NCI-H345 treated with DMSO at 0.1 percent for 48 hours (cell line): ENCODE measurements around the gene RGS14.
A peak's percentile ranks its signal among the peaks of the same experiment; 100 is the strongest.

Experiments
- DNase-seq: peaks from one replicate; lab custom pipeline; 2025; ENCODE audit not compliant: unreplicated experiment; lab: John Stamatoyannopoulos, UW

Gene RGS14, protein sequence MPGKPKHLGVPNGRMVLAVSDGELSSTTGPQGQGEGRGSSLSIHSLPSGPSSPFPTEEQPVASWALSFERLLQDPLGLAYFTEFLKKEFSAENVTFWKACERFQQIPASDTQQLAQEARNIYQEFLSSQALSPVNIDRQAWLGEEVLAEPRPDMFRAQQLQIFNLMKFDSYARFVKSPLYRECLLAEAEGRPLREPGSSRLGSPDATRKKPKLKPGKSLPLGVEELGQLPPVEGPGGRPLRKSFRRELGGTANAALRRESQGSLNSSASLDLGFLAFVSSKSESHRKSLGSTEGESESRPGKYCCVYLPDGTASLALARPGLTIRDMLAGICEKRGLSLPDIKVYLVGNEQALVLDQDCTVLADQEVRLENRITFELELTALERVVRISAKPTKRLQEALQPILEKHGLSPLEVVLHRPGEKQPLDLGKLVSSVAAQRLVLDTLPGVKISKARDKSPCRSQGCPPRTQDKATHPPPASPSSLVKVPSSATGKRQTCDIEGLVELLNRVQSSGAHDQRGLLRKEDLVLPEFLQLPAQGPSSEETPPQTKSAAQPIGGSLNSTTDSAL

DNA sequence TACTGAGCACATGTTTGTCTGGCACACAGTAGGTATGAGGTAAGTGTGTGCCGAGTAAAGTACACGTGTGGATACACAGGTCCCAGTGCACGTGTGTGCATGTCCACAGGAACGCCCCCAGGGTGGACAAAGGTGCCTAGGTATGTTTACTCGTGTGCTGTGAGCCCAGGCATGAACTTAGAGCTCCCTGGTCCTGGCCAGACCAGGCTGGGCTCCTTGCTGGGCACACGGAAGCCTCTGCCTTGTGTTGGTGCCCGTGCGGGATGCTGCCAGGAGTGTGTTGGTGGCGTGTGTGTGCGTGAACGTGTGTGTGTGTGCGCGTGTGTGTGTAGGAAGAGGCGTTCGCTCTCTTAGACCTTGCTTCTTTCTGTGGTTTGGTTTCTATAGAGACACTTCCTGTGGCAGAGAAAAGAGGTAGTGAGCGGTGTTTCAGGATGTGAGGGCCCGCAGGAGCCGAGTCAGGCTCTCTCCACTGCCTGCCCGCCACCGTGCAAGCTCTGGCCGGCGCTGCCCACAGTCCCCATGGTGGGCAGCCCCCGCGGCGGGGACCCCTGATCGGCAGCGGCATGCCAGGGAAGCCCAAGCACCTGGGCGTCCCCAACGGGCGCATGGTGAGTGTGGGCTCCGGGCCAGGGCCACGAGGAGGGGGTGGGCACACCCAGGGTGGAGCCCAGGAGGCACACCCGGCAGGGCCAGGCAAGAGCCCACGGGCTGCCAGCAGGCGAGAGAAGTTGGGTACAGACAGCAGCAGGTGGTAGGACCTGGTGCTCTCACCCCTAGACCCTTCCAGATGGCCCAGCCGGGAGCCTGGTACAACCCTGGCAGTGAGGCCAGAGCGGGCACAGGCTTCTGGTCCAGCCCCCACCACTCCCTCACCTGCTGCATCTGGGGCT, at the start of gene RGS14:
Gene RGS14 (plus strand): TSS at position 466 of the 893 bp plus-strand sequence. CDS start 101 bp downstream, at position 567.
- DNase-seq, result peak; percentile 16

DNA sequence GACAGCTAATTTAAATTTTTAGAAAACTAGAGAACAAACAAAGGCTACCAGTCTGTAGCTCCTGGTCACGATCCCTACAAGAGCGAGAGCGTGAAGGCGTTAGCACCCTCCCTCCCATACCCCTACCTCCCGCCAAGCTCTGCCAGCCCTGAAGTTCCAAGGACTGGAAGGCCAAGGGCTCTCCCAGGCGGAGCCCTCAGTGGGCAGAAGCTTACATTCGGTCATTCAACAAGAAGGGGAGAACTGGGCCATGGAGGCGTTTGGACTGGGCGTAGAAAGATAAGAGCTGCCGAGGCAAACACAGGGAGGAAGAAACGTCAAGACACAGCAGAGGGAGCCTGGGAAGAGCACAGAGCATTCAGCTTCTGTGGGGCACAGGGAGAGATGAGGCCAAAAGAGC, 49.0 kb upstream of the RGS14 start:
- no peak for DNase-seq

DNA sequence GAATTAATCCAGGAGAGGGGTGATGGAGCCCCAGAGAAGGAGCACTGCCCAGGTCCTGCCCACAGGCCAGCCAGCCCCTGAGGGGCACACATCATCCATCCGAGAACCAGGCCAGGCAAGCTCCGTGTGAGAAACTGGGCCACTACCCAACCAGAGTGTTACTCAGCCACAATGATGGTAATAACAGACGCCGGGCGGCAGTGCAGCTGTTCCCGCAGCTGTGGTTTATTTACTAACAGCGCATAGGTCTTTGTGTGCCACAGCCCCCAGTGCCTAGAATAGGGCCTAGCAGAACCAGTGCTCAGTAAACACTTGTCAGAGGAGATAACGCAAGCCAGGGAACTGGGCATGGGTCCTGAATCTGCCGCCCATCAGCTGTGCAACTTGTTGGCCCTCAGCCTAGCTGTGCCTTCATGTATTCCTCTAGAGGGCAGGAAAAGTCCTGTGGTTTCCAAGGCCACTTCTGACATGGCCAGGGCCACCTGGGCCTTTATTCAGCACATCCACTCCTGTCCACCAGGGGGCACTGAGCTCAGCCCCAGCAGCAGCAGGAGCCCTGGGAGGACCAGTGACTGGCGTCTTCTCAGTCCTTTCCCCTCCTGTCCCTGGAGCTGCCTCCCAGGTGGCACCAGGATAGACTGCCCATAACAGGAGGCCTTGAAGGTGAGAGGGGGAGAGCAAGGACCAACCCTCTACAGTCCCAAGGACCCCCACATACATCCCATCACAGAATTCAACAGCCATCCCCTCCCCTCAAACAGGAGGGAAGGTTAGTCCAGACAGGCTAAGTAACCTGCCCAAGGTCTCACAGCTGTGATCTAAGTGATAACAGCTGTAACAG, 48.2 kb upstream of the RGS14 start:
- peak; percentile 82 for DNase-seq

DNA sequence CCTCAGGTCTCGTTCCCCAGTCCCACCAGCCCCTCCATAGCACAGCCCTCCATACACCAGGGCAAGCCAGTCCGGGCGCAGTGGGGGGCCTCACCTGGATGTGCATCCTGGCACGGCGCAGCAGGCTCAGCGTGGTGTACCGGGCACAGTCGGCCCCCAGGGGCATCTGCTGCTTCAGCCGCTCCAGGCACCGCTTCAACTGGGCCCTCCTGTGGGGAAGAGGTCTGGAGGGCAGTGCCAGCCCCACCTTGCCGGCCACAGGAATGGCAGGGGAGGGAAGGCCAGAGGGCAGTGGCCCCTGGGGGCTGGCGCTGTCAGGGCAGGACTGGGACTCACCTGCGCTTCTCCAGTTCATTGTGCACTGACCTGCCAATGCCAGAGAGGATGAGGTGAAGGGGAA, 47.4 kb upstream of the RGS14 start:
- peak; percentile 36 for DNase-seq

- peak; percentile 46 for DNase-seq
Observed at GRCh38 chr5:177310757-177311391, 46.9 kb upstream of the RGS14 start.

GRCh38 chr5:177311392-177311722, 46.4 kb upstream of the RGS14 start:
- no peak for DNase-seq

DNA sequence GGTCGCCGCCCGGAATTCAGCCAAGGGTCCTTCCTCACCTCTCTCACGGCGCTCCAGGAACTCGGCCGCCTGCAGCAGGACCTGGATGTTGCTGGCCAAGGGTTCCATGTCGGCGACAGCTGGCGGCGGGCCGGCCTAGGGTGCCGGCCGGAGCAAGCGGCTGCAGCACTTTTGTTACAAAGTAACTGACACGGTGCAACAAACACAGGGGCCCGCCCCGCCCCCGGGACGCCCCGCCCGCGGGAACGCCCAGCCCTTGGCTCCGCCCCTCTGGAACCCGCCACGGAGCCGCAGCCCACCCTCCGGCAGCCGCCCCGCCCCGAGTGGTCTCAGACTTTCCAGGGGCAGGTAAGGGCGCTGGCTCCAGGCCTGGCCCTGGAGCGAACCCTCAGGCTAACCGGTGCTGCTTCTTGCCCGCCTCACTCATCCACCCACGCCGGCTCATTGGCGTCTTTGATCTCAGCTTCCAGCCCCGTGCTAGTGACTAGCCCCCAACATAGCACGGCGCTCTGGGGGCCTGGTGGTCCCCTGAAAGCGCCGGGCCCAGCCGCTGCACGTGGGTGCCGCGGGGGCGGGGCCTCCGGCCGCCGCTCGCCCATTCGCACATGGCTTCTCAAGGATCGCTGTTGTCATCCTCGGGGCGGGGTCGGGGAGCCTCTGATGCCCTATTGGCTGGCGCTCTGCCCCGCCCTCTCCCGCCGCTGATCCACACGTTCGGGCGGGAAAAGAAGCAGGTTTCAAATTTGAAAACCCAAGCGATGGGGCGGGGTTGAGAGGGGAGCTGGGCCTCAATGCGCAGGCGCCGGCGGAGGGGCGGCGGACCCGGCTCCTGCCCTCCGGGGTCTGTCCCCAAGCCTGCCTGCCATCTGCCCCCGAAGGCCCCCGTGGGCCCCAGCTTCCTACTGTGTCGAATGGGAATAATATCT, 45.7 kb upstream of the RGS14 start, which contains the start of gene MXD3:
Gene MXD3 (minus strand): TSS at position 176 of the 926 bp plus-strand sequence. CDS start 68 bp downstream, at position 108.
- DNase-seq, result peak; percentile 97

GRCh38 chr5:177312649-177313181, 45.0 kb upstream of the RGS14 start:
- DNase-seq, result no peak

DNA sequence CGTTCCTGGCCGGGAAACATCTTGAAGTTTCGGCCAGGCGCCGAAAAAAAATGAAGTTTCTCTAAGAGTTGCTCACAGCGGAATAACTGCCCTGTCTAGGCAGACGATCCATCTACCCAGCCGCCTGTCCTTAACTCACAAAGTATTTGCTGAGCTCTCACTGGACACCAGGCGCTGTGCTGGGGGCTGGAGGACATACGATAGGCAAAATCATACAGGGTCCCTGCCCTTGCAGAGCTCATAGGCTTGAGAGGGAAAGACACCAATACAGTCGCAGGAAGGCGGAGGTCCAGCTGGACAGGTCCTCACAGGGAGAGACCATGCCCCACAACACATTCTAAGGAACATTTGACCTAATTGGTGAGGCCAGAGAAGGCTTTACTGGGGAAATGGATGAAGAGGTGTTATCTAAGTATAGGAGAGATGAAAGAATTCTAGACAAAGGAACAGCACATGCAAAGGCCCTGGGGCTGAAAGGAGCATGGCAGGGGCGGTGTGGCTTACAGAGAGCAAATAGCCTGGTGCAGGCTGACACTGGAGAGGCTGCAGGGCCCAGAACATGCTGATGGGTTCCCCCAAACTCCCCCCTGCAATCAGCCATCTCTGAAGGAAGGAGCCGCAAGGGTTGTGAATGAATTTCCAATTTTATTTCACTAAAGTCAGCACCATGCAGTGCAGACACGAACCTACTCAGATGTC, 44.0 kb upstream of the RGS14 start:
- DNase-seq, result no peak

DNA sequence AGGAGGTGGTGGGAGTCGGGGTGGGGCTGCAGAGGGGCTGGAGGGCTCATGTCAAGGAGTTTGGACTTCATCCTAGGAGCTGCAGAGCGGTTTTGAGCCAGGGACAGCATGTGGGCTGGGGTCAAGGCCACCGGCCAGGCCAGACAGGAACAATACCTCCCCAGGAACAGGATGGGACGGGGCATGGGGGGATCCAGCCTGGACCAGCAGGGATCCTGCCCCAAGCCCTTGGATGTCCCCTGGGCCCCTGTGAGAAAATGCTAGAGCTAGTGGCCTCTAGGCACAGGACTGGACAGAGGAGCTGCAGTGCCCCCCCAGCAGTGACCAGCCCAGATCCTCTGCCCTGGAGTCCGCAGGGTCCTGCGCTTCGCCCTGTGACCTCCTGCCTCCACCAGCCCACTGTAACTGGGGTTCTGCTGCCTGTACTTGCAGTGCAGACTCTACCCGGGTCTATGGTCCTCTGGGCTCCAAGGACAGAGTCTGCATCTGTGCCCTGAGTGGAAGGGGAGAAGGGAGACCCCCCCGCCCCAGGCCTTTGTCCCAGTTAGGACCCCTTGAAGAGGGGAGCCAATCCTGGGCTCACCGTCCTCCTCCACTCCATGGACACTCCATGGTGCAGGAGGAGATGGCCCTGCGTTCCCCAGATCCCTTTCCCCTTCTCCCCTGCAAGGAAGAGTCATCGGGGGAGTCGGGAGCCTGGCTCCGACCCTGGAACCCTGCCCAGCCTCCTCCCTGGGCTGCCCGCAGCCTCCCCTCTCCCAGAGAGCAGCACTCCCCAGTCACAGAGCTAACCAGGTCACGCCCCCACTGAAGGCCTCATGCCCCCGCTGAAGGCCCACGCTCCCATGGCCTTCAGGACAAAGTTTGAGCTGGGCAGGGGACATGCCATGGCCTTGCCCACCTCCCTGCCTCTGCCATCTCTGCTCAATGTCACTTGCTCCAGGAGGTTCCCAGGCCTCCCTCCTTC, 43.1 kb upstream of the RGS14 start:
- no peak for DNase-seq

DNA sequence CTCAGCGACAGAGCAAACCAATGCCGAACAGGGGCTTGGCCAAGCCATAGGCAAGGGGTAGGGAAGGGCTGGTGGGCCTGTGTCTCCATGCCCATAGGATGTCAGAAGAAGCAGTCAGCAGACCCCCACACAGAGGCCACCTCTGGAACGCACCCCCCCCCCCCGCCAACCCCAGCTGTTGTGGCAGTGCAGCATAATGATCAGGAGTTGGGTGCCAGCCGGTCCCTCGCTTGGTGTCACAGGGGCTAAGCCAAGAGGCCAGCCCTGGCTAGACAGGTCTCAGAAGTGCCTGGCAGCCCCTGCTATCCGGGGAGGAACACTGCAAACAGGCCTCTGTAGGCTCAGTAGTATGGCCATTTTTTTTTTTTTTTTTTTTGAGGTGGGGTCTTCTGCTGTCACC, 42.3 kb upstream of the RGS14 start:
- no peak for DNase-seq

DNA sequence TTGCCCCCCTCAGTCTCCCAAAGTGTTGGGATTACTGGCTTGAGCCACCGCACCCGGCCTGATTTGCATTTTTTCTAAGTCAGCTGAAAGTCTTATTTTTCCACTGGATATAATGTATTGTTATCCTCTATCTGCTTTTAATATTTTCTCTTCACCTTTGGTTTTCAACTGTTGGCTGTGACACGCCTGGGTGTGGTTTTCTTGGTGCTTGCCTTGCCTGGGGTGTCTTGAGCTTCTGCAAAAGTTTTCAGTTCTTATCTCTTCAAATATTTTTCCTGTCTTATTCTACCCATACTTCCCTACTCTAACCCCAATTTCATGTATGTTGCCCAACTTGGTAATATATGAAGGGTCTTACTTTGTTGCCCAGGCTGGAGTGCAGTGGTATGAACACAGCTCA, 41.7 kb upstream of the RGS14 start:
- DNase-seq, result no peak

- DNase-seq, result peak; percentile 47
Observed at GRCh38 chr5:177317959-177318377, 39.8 kb upstream of the RGS14 start.

DNA sequence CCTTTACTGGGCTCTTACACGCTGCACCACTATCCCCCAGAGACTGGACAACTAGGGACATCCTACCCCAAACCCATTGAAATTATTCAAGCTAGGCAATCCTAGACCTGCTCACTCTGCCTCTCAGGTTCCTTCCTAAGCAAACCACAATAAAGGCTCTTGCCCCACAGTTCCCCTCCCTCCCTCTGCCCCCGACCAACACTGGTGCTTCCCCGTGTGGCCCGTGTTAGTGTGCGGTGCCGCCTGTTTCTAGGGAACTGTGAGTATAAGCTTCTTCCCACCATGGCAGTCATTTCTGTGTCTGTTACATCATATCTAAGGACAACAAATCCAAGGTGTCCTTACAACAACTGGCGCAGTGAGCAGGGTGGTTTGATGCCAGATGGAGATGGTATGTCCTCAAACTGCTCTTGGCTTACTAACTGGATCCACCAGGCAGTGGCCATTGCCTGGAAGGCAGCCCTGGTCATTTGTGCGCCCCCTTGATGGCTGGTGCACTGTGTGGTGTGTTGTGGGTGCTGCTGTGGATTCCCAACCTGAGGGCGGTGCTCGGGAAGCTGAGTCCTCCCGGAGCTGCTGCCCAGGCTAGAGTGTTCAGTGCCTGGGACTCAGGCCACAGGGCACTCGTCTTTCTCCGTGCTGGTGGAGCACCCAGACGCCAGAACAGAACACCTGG, 37.7 kb upstream of the RGS14 start:
- no peak for DNase-seq

GRCh38 chr5:177320879-177321278, 36.8 kb upstream of the RGS14 start:
- DNase-seq, result no peak

DNA sequence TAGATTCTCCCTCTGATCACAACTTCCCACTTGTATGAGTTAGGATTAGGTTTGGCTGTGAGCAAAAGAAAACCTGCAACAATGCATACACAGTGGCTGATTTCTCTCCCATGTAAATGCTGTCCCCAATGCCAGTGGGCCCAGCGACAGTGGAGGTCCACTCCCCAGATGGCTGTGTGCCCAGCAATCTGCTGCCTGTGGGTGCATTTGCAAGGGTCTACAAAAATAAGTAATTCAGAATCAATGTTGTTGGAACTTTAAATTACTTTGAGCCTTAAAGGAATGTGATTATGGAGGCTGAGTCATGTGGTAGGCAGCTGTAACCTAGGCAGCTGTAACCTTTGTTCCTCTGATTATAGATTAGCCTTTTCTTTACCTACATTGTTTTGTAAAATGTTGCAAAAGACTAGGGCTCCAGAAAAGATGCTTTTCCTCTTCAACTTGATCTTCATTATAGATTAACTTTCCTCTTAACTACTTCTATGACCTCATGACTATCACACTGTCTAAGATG, 31.8 kb upstream of the RGS14 start:
- no peak for DNase-seq
